ENCODE data around the gene ZNF763. TPM values are rescaled to one million over a fixed set of nuclear protein-coding genes. Genes with fewer than 3 reads are reported as not detected.

ZNF763 gene
- total RNA-seq, 6 experiments from 2014 or later = 0.85 to 1.7 (median 1.1) TPM

Other genes starting within 250 kb of the ZNF763 start
- 1 to 10 TPM; 3.4 to 4.7 (median 4.1) TPM for gene ZNF823, start 226.1 kb upstream of the ZNF763 start, total RNA-seq (2021; fragmentation: NEBNext Ultra II Directional; extraction: Animal tissue kit (Norgen Biotek cat#: 25700))
- gene ZNF441, start 198.0 kb upstream of the ZNF763 start, total RNA-seq (2021; fragmentation: NEBNext Ultra II Directional; extraction: Animal tissue kit (Norgen Biotek cat#: 25700)) = 1 to 10 TPM; 4.0 to 5.4 (median 4.7) TPM
- 1 to 10 TPM; 1.3 to 2.4 (median 1.5) TPM for gene ZNF491, start 166.5 kb upstream of the ZNF763 start, total RNA-seq (2021; fragmentation: NEBNext Ultra II Directional; extraction: Animal tissue kit (Norgen Biotek cat#: 25700))
- 1 to 10 TPM; 4.9 to 7.7 (median 6.6) TPM for gene ZNF440, start 150.8 kb upstream of the ZNF763 start, total RNA-seq (2021; fragmentation: NEBNext Ultra II Directional; extraction: Animal tissue kit (Norgen Biotek cat#: 25700))
- gene ZNF439, start 116.3 kb upstream of the ZNF763 start, total RNA-seq (2021; fragmentation: NEBNext Ultra II Directional; extraction: Animal tissue kit (Norgen Biotek cat#: 25700)) = 1 to 10 TPM in 3 of 6 experiments, under 1 TPM in 3; 0.71 to 1.7 (median 0.92) TPM
- 1 to 10 TPM; 3.1 to 8.8 (median 4.0) TPM for gene ZNF69, start 77.3 kb upstream of the ZNF763 start, total RNA-seq (2021; fragmentation: NEBNext Ultra II Directional; extraction: Animal tissue kit (Norgen Biotek cat#: 25700))
- 1 to 10 TPM; 4.6 to 6.0 (median 5.2) TPM for gene ZNF700, start 39.9 kb upstream of the ZNF763 start, total RNA-seq (2021; fragmentation: NEBNext Ultra II Directional; extraction: Animal tissue kit (Norgen Biotek cat#: 25700))
- gene ZNF433, start 70.6 kb downstream of the ZNF763 start, total RNA-seq (2021; fragmentation: NEBNext Ultra II Directional; extraction: Animal tissue kit (Norgen Biotek cat#: 25700)) = 1 to 10 TPM; 3.2 to 4.1 (median 3.8) TPM
- under 1 TPM in 3 of 6 experiments, not detected in 3; 0.11 to 0.17 (median 0.17) TPM for gene ZNF878, start 87.9 kb downstream of the ZNF763 start, total RNA-seq (2021; fragmentation: NEBNext Ultra II Directional; extraction: Animal tissue kit (Norgen Biotek cat#: 25700))
- 1 to 10 TPM; 1.1 to 4.1 (median 1.3) TPM for gene ZNF844, start 99.7 kb downstream of the ZNF763 start, total RNA-seq (2021; fragmentation: NEBNext Ultra II Directional; extraction: Animal tissue kit (Norgen Biotek cat#: 25700))
- 1 to 10 TPM; 3.3 to 6.3 (median 4.3) TPM for gene ZNF20, start 175.3 kb downstream of the ZNF763 start, total RNA-seq (2021; fragmentation: NEBNext Ultra II Directional; extraction: Animal tissue kit (Norgen Biotek cat#: 25700))
- gene ZNF625, start 191.7 kb downstream of the ZNF763 start, total RNA-seq (2021; fragmentation: NEBNext Ultra II Directional; extraction: Animal tissue kit (Norgen Biotek cat#: 25700)) = 1 to 10 TPM; 3.4 to 7.7 (median 4.6) TPM
- 1 to 10 TPM; 2.3 to 6.9 (median 3.0) TPM for gene ZNF136, start 198.1 kb downstream of the ZNF763 start, total RNA-seq (2021; fragmentation: NEBNext Ultra II Directional; extraction: Animal tissue kit (Norgen Biotek cat#: 25700))

All from HFFc6 (cell line).